ENCODE measurements around the gene NANS.

GRCh38 chr9:98118640-98119601 is 62.4 kb downstream of the NANS start, which contains the start of gene TRIM14:
- TF ChIP-seq E2F8 (IDR thresholded peaks at IDR 0.05; ENCODE audit: low read depth, partially characterized antibody) (no peak), JUND (IDR thresholded peaks at IDR 0.05; ENCODE audit: low read depth, low read length) (no peak), CTCF (IDR thresholded peaks at IDR 0.05 in 2 of 3, conservative IDR thresholded peaks at IDR 0.05 in 1 of 3; ENCODE audit: control insufficient read depth in 2 of 3, extremely low read depth in 1 of 3, insufficient read depth in 1 of 3, low read depth in 3 of 3, low read length in 3 of 3) (peak in 2 of 3 experiments; percentile 28 to 44; a peak in 3 of 6 replicates), POLR2A (IDR thresholded peaks at IDR 0.05; ENCODE audit: low read depth, low read length) (peak; percentile 94), TAF1 (IDR thresholded peaks at IDR 0.05; ENCODE audit: borderline replicate concordance, low read depth, low read length) (no peak; the same call in 1 of the 2 replicates), USF2 (IDR thresholded peaks at IDR 0.05; ENCODE audit: borderline replicate concordance, low read depth, low read length) (no peak), PAX5 (IDR thresholded peaks at IDR 0.05; ENCODE audit: borderline replicate concordance, low read depth, low read length) (no peak), CHD4 (IDR thresholded peaks at IDR 0.05) (no peak), NFYA (IDR thresholded peaks at IDR 0.05; ENCODE audit: borderline replicate concordance, low read depth, low read length) (no peak)

Data from GM12878 (cell line).